GM21825 (cell line): ENCODE results near the gene CDH23.

Experiments
- ATAC-seq: cut with Tn5 transposase; IDR thresholded peaks from one replicate; pipeline ENCODE4 v1.9.1; 2021; ENCODE audit warnings: mild to moderate bottlenecking, moderate library complexity; ENCODE audit not compliant: unreplicated experiment

The CDH23 gene

GRCh38 chr10:71577345-71577744 is 180.6 kb downstream of the CDH23 start:
- ATAC-seq, result no peak

GRCh38 chr10:71578069-71578468 is 181.3 kb downstream of the CDH23 start:
- ATAC-seq, result no peak

GRCh38 chr10:71579668-71580067 is 182.9 kb downstream of the CDH23 start:
- no peak for ATAC-seq

DNA sequence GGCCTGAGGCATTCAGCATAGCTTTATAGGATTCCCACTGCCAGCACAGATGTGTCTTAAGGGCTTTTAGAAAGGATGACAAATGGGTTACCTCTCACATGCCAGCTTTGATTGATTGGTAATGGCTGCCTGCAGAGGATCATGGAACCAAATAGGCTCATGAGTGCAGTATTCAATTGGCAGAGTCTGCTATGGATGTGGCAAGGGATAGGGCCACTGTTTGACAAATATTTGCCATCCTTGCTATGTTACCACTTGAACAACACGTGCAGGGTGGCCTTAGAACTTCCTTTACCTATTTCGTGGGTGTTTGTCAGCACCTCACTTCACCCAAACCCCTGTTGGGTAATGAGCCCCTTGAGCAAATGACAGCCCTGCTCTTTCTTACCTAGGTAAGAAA is 183.7 kb downstream of the CDH23 start:
- no peak for ATAC-seq

GRCh38 chr10:71580926-71581325 is 184.2 kb downstream of the CDH23 start:
- ATAC-seq, result no peak

DNA sequence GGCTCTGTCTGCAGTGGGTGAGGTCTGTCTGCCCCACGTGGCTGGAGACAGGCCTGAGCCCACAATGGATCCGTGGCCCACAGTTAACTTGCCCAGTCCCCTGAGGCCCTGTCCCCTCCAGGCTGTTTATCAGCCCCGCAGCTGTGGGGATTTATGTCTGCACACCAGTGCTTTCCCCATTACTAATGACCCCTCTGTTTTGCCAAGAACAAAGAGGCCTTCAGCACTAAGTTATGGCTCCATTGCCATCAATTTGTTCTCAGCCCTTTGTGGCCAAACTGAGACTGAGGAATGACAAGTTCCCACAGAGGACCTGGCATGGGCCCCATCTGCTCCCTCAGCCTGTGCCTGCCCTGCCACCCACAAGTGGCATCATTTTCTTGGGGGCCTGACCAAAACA is 184.7 kb downstream of the CDH23 start:
- ATAC-seq, result no peak

DNA sequence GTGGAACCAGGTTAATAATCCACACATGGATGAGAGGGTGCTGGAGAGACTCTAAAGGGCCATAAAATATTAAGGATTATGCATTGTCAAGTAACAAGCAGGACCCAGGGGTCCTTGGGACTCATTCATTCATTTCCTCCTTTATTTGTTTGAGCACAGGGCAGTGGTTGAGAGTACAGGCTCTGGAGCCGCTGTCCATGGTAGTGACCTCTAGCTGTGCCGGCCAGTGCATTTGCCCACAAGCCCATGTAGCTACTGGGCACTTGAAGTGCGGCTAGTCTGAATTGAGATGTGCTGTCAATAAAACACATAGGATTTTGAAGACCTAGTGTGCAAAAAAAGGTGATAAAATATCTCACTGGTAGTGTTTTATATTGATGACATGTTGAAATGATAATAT is 185.3 kb downstream of the CDH23 start:
- no peak for ATAC-seq

GRCh38 chr10:71582506-71583475 is 186.1 kb downstream of the CDH23 start:
- ATAC-seq, result no peak

DNA sequence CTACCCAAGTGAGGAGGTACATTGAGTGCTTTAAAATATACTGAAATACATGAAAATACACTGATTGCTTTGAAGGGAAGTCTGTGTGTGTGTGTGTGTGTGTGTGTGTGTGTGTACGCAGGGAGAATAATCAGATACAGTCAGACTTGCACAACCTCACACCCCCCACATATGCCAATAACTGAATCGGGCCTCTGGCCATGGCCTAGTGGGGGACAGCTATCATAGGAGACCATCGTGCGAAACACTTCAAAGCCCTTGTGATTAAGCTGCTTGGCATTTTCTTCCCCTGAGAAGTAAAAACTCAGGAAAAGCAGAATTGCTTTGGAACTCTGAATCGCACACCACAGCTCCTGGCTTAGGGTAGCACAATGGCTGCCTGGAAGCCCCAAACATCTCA is 187.7 kb downstream of the CDH23 start:
- no peak for ATAC-seq

GRCh38 chr10:71584902-71585563 is 188.3 kb downstream of the CDH23 start:
- ATAC-seq, result no peak

GRCh38 chr10:71585564-71586290 is 189.0 kb downstream of the CDH23 start:
- ATAC-seq, result no peak

GRCh38 chr10:71587941-71588573 is 191.3 kb downstream of the CDH23 start:
- no peak for ATAC-seq

- no peak for ATAC-seq
Measured at GRCh38 chr10:71588685-71589084, 192.0 kb downstream of the CDH23 start.

- no peak for ATAC-seq
Measured at GRCh38 chr10:71589617-71590551, 193.2 kb downstream of the CDH23 start.

DNA sequence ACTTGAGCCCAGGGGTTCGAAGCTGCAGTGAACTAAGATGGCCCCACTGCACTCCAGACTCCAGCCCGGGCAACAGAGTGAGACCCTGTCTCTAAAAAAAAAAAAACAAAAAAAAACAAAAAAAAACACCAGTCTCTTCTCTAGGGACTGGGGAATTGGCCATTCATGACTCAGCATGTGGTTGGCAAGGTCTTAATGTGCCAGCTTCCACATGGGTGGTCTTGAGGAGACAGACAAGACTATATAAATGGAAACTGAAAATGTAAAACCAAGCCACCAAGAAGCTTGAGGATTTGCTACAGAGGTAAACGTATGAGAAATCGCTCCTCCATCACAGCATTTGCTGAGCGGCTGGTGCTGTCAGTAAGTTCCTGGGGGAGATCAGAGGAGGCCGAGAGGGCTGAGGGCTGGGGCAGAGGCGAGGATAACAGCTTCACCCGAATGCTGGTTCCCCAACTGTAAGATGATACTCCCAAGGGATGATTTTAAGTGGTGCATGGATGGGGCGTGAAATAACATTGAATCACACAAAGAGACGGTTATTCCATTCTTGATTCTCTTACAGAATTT is 194.1 kb downstream of the CDH23 start:
- no peak for ATAC-seq

GRCh38 chr10:71594934-71595571 is 198.3 kb downstream of the CDH23 start:
- ATAC-seq, result no peak

DNA sequence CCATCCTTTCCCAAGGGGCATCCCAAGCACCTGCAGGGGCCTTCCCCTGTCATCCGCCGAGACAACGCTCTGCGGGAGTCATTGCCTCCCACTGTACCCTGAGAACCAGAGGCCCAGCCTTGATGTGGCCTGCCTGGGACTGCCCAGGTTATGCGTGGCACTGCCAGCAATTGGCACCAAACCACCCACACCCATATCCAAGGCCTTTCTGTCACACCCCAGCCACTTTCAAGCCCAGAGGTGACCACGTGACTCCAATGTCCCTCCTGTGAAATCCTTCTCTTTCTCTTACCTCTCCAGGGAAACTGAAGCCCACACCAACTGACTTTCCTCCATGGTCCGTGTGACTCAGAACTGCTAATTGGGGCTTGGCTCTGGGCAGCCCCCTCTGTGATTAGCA is 198.9 kb downstream of the CDH23 start:
- no peak for ATAC-seq

DNA sequence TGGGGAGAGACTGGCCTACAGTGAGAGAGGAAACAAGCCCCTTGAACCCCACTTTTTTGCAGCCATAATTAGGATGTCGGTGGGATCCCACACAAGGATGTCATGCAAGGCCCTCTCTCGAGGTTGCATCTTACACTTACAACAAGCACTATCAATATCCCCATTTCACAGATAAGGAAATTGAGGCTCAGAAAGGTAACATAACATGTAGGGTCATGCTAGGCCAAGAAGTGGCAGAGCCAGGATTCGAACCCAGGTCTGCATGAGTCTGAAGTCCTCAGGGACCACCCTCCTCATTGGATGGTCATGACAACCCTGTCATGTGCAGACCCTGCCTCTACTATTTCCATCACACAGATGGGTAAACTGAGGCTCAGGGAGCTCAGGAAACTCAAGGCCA is 199.4 kb downstream of the CDH23 start:
- no peak for ATAC-seq

DNA sequence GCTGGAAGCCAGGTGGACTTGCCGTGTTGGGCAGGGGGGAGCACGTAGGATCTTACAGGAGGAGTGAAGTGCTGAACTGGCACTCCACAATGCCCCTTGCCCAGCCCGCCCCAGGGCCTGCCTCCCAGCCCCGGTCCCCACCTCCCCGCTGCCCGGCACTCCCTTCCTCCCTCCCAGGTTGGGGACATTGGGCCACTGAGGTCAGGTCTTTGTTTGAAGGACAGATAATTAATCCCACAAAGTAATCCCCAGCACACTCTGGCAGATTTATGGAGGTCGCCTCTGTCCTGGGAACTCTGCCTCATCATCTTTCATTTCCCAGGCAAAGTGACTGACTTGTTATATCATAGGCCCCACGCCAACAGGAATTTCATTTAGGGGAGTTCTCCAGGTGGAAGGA is 200.0 kb downstream of the CDH23 start:
- no peak for ATAC-seq
